Activated CD4-positive, alpha-beta memory T cell treated with anti-CD3 and anti-CD28 coated beads for 36 hours (primary cell): ENCODE data around the gene SCAPER. TPM values are rescaled to one million over a fixed set of nuclear protein-coding genes. Genes with fewer than 3 reads are reported as not detected.

Experiments used
- CTCF ChIA-PET: fragments of 350-600 bp; sonication (Branson Sonifier 250); formaldehyde crosslinking; loops from one replicate; lab custom pipeline; 2021; ENCODE audit warnings: antibody characterized with exemption, inconsistent platforms; lab: Charles Lee
- POLR2A ChIA-PET: fragments of 350-600 bp; sonication (Branson Sonifier 250); formaldehyde crosslinking; loops from one replicate; lab custom pipeline; 2021; ENCODE audit warnings: antibody characterized with exemption; lab: Charles Lee
- DNase-seq: peaks from one replicate; pipeline ENCODE4 v3.0.0-alpha.2; 2020
- H3K27ac Mint-ChIP-seq: one replicate; pipeline ENCODE4 v1.8.0; 2021; ENCODE audit warnings: mixed read lengths
- H3K27me3 Mint-ChIP-seq: one replicate; pipeline ENCODE4 v1.8.0; 2021; ENCODE audit warnings: mixed read lengths
- H3K36me3 Mint-ChIP-seq: one replicate; pipeline ENCODE4 v1.8.0; 2021; ENCODE audit warnings: mixed read lengths
- H3K4me1 Mint-ChIP-seq: one replicate; pipeline ENCODE4 v1.8.0; 2021; ENCODE audit warnings: low read depth, mixed read lengths
- H3K4me3 Mint-ChIP-seq: one replicate; pipeline ENCODE4 v1.8.0; 2021; ENCODE audit warnings: mild to moderate bottlenecking, mixed read lengths
- H3K9me3 Mint-ChIP-seq: one replicate; pipeline ENCODE4 v1.8.0; 2021; ENCODE audit warnings: mixed read lengths
- intact Hi-C: fragments of 100-400 bp; cut with micrococcal nuclease; formaldehyde crosslinking; loops from one replicate; pipeline ENCODE4 v1.15.1; 2023
- total RNA-seq, 2 experiments: library from RNA; stranded (reverse); gene quantifications; one replicate each; pipeline ENCODE4 v1.2.3, GENCODE V29; 2021

Gene SCAPER
- total RNA-seq, 2 experiments from 2014 or later: 21.5 to 22.9 TPM

DNA sequence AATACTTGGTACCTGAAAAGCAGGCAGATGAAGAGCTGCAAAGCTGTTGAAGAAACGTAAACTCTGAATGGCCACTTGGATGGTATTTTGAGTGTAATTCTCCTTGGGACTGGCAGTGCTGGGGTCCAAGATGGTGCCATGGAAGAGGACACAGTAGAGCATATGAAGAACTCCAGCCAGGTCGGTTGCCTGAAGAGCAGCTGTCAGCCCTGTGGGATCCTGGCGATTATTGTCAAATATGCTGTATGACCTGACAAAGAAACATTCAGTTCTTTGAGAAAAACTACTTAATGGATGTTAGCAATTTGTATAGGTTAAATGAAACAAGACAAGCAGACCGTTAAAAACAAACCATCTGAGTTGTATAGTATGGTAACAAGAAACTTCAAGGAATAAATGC lies 523.8 kb downstream of the SCAPER start:
- Mint-ChIP-seq H3K9me3 (no peaks in the 10 kb centered on the region), H3K4me1 (peaks cover 8% of the 10 kb centered on the region), H3K27ac (no peak overlapping the region), H3K4me3 (no peak overlapping the region), H3K27me3 (no peaks in the 10 kb centered on the region), H3K36me3 (peaks cover 13% of the 10 kb centered on the region)
- CTCF ChIA-PET: no interaction called here
- POLR2A ChIA-PET: no interaction called here
- no peak for DNase-seq
- intact Hi-C loops: no loop called here

DNA sequence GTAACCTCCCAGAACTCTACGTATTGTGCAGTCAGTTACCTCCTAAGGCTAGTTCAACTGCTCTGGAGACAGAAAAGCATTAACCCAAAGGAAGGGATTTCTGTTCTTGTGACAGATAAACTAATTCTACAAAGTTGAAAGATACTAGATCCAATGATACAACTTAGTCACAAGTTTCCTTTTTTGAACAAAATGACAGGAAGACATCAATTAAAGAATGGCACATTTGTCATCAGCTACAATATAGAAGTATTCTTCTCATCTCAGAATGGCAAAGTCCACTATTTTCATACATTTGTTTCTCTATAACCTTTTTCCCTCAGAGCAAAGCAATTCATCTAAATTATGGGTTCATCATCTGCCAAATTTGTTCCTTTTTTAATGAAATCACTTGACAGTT lies 524.9 kb downstream of the SCAPER start:
- Mint-ChIP-seq H3K27me3 (no peaks in the 10 kb centered on the region), H3K4me3 (no peak overlapping the region), H3K9me3 (no peaks in the 10 kb centered on the region), H3K36me3 (peaks cover 13% of the 10 kb centered on the region), H3K27ac (no peak overlapping the region), H3K4me1 (peaks cover 8% of the 10 kb centered on the region)
- intact Hi-C loops: no loop called here
- DNase-seq: no peak
- ChIA-PET POLR2A (no interaction called here), CTCF (no interaction called here)

DNA sequence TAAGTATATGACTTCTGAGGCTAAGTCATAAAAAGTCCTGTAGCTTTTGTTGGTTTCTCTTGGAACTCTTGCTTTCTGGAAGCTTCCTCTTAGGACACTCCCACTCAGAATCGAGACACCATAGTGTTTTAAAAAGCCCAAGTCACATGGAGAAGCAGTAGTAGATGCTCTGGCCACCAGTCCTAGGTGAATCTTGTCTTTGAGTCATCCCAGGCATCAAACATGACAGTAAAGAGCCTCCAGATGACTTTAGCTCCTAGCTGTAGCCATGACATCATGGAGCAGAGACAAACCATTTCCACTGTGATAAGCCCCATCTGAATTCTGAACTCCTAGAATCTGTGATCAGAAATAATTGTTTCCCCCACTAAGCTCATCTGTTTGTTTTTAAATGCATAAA lies 526.4 kb downstream of the SCAPER start:
- H3K27ac Mint-ChIP-seq: no peak overlapping the region
- no peak overlapping the region for H3K4me3 Mint-ChIP-seq

DNA sequence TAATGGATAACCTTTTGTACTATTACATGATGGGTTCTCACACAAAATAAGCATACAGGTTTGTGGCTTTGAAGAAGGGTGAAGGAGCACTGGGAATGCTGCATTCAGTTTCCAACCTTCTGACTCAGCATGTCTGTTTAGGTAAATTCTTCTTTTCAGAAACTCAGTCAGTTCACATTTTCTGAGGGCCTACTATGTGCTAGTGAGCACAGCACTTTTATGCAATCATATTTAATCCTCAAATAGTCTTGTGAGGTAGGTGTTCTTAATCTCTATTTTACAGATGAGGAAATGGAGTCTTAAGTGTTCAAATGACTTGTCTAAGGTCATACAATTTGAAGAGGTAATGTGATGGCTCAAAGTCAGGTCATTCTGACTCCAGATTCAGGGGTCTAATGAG lies 527.4 kb downstream of the SCAPER start:
- CTCF ChIA-PET: no interaction called here

More for the DNA sequence above, 526.4 kb downstream of the SCAPER start:
- no peak for DNase-seq
- CTCF ChIA-PET: no interaction called here
- POLR2A ChIA-PET: no interaction called here
- intact Hi-C loops: loop anchor here (10.0 kb wide), 1 partner anchor 56 kb away; no protein-coding TSS in a partner anchor
- Mint-ChIP-seq H3K27me3 (no peaks in the 10 kb centered on the region), H3K4me1 (peaks cover 7% of the 10 kb centered on the region), H3K36me3 (peaks cover 15% of the 10 kb centered on the region), H3K9me3 (no peaks in the 10 kb centered on the region)

DNA sequence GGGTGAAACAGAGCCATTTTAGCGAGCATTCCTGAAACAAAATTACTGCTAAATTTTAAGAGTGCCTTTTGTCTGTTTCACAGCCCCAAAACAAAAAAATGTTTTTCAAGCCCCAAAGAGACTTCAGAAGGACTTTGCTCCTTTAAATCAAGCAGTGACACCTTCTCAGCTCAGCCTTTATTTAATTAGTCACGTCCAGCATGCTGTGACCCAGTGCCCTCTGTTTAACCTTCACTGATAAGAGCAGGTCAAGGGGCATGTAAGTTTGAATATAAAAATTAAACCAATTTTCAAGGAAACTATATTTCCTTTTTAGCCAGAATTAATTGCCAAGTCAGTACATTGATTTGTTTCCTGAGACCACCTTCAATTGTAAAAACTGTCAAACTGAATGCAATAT lies 527.9 kb downstream of the SCAPER start:
- H3K27ac Mint-ChIP-seq: no peak overlapping the region
- no peaks in the 10 kb centered on the region for H3K4me1 Mint-ChIP-seq
- no peak overlapping the region for H3K4me3 Mint-ChIP-seq
- H3K9me3 Mint-ChIP-seq: no peaks in the 10 kb centered on the region
- ChIA-PET POLR2A (no interaction called here), CTCF (no interaction called here)
- peaks cover 16% of the 10 kb centered on the region for H3K36me3 Mint-ChIP-seq
- intact Hi-C loops: loop anchor here (10.0 kb wide), 1 partner anchor 58 kb away; no protein-coding TSS in a partner anchor
- no peaks in the 10 kb centered on the region for H3K27me3 Mint-ChIP-seq
- no peak for DNase-seq

More for the DNA sequence above, 527.4 kb downstream of the SCAPER start:
- H3K27ac Mint-ChIP-seq: no peak overlapping the region
- no peak for DNase-seq
- H3K36me3 Mint-ChIP-seq: peaks cover 15% of the 10 kb centered on the region
- no peaks in the 10 kb centered on the region for H3K9me3 Mint-ChIP-seq
- H3K27me3 Mint-ChIP-seq: no peaks in the 10 kb centered on the region
- H3K4me3 Mint-ChIP-seq: no peak overlapping the region
- intact Hi-C loops: loop anchor here (10.0 kb wide), 1 partner anchor 57 kb away; no protein-coding TSS in a partner anchor
- POLR2A ChIA-PET: no interaction called here
- H3K4me1 Mint-ChIP-seq: peaks cover 3% of the 10 kb centered on the region

DNA sequence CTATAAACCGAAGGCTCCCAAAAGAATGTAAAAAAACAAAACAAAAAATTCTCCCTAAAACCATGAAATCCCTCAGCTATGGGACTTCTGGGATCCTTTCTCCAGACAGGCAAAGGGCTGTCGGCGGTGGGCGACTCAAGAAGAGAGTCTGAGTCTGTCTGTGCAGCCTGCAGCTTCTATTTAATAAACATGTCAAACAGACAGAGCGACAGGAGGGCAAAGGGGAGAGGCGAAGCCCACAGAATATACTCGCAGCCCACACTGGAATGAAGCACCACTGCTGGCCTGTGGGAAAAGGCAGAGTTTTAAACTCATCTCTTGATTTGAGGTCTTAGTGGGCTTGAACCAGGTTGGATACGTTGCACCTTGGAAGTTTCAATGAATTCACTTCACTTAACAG lies 528.3 kb downstream of the SCAPER start:
- CTCF ChIA-PET: no interaction called here
- POLR2A ChIA-PET: no interaction called here
- H3K36me3 Mint-ChIP-seq: peaks cover 20% of the 10 kb centered on the region
- intact Hi-C loops: loop anchor here (10.0 kb wide), 1 partner anchor 58 kb away; no protein-coding TSS in a partner anchor
- DNase-seq: no peak
- H3K4me1 Mint-ChIP-seq: no peaks in the 10 kb centered on the region
- no peak overlapping the region for H3K4me3 Mint-ChIP-seq
- H3K9me3 Mint-ChIP-seq: no peaks in the 10 kb centered on the region
- H3K27ac Mint-ChIP-seq: no peak overlapping the region
- H3K27me3 Mint-ChIP-seq: no peaks in the 10 kb centered on the region

DNA sequence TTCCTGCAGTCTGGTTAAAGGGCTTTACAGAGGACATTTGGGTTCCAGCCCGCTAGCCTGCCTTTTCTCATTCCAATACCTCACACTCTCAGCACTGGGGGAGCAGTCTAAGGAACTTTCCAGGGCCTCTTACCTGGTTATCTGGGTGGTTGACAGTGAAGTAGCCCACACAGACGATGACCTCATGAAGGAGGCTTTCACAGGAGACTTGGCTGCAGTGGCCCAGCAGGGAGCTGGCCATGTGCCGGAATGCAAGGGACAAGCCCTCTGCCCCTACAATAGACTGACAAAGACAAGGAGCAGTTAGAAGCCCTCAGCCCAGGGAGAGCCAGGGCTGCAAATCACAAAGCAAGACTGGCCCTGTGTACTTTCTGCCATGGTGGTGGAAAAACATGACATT lies 529.1 kb downstream of the SCAPER start:
- H3K4me3 Mint-ChIP-seq: no peak overlapping the region
- H3K36me3 Mint-ChIP-seq: peaks cover 17% of the 10 kb centered on the region
- POLR2A ChIA-PET: no interaction called here
- no peaks in the 10 kb centered on the region for H3K4me1 Mint-ChIP-seq
- H3K9me3 Mint-ChIP-seq: no peaks in the 10 kb centered on the region
- H3K27me3 Mint-ChIP-seq: no peaks in the 10 kb centered on the region
- H3K27ac Mint-ChIP-seq: no peak overlapping the region
- DNase-seq: no peak
- CTCF ChIA-PET: no interaction called here
- intact Hi-C loops: loop anchor here (10.0 kb wide), 1 partner anchor 59 kb away; no protein-coding TSS in a partner anchor

DNA sequence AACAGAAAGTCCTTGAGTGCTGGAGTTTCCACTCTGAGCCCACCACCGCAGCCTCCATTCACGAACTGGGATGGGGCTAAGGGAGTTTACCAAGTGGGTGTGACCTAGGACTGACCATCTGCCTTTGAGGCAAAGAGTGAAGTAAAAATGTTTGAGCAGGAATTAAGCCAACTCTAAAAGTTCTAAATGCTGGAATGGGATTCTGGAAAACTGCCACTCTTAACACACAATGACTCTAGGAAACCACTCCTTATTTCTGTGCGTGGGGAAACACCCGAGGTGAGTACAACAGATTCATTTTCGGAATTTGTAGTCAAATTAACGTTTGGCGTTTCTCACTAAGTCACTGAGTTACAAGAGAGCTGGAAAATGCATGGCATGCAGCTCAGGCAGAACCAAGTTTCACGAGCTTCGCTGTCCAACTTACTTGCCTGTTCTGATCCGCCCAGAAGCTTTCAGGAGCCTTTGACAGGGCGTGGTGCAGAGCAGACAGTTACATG lies 537.0 kb downstream of the SCAPER start:
- no peaks in the 10 kb centered on the region for H3K4me1 Mint-ChIP-seq
- DNase-seq: no peak
- POLR2A ChIA-PET: no interaction called here
- no peak overlapping the region for H3K27ac Mint-ChIP-seq
- no peaks in the 10 kb centered on the region for H3K27me3 Mint-ChIP-seq
- peaks cover 6% of the 10 kb centered on the region for H3K36me3 Mint-ChIP-seq
- H3K4me3 Mint-ChIP-seq: no peak overlapping the region
- CTCF ChIA-PET: no interaction called here
- H3K9me3 Mint-ChIP-seq: no peaks in the 10 kb centered on the region
- intact Hi-C loops: no loop called here

DNA sequence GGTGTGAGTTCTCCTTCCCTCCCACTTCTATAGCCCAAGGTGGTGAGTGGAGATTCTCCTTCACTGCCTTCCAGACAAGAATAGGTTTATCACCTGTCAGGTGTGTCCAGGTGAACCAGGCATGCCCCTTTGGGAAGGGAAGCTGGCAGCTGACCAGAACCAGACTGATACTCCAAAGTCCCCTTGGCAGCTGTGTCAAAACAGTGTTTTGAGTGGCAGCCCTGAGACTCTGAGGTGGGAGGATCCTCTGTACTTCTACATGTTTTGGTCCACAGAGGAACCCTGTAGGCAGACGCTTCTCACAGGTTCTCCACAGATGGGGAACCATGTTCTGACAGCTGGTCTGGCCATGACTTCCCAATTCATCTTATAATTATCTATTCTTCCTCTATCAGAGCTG lies 538.4 kb downstream of the SCAPER start:
- DNase-seq: no peak
- Mint-ChIP-seq H3K4me1 (no peaks in the 10 kb centered on the region), H3K9me3 (no peaks in the 10 kb centered on the region), H3K27me3 (no peaks in the 10 kb centered on the region), H3K4me3 (no peak overlapping the region), H3K27ac (no peak overlapping the region), H3K36me3 (no peaks in the 10 kb centered on the region)
- intact Hi-C loops: no loop called here
- POLR2A ChIA-PET: no interaction called here
- CTCF ChIA-PET: no interaction called here

DNA sequence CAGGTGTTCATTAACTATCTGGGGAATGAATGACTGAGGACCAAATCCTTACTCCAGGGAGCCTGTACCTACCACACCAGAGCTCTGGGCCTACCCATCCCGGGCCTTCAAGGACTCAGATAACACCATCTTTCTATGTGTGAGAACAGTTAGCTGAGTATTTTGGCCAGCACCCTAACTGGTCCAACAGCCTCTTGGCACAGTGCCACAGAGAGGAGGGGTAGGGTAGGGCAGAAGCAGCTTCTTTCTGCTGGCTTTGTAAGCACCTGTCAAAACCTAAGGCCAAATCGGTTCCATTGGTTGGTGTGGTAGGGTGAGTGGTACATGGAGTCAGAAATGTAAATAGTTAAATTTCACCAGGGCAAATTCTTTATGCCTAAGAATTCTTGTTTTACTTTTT lies 541.9 kb downstream of the SCAPER start:
- Mint-ChIP-seq H3K36me3 (no peaks in the 10 kb centered on the region), H3K4me3 (no peak overlapping the region), H3K9me3 (no peaks in the 10 kb centered on the region), H3K27ac (no peak overlapping the region), H3K27me3 (no peaks in the 10 kb centered on the region), H3K4me1 (no peaks in the 10 kb centered on the region)
- ChIA-PET POLR2A (no interaction called here), CTCF (no interaction called here)
- DNase-seq: no peak
- intact Hi-C loops: no loop called here

DNA sequence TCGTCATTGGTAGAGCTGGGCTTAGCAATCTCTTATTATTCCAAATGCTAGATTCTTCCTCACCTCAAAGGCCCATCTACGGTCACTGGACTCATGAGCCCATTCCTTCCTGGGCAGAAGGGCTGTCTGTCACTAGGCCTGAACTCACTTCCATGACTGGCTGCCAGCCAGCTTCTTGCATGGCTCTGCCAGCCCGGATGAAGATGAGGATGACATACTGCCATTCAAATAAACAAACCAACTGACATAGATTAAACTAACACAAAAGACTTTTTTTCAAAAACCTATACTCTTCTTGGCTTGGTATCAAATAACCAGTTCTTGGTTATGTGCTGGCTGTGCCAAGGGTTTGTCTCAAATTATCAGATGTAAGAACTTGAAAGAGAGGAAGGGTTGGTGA lies 544.7 kb downstream of the SCAPER start:
- Mint-ChIP-seq H3K4me3 (no peak overlapping the region), H3K4me1 (no peaks in the 10 kb centered on the region), H3K27ac (no peak overlapping the region), H3K36me3 (no peaks in the 10 kb centered on the region), H3K9me3 (no peaks in the 10 kb centered on the region), H3K27me3 (no peaks in the 10 kb centered on the region)
- no peak for DNase-seq
- intact Hi-C loops: no loop called here
- CTCF ChIA-PET: no interaction called here
- POLR2A ChIA-PET: no interaction called here

DNA sequence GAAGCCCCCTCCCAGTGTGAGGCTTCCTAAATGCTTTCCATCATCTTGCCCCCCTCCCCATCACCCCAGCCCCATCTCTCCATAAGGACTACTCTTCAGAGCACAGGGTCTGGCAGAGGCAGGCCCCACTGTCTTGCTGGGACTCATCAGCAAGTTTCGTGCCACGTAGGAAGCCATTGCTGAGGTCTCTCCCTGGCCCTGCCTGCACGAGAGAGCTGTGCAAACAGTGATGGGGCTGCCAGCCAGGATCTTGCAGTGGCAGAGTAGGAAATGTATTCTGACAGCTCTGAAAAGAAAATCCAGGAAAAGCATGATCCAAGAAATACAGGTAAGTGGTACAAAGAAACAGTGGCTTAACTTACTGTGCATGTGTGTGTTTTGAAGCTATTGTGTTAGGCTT lies 546.0 kb downstream of the SCAPER start:
- intact Hi-C loops: no loop called here
- H3K27ac Mint-ChIP-seq: no peak overlapping the region
- DNase-seq: no peak
- ChIA-PET CTCF (no interaction called here), POLR2A (no interaction called here)
- no peaks in the 10 kb centered on the region for H3K27me3 Mint-ChIP-seq
- no peaks in the 10 kb centered on the region for H3K4me1 Mint-ChIP-seq
- H3K36me3 Mint-ChIP-seq: no peaks in the 10 kb centered on the region
- no peaks in the 10 kb centered on the region for H3K9me3 Mint-ChIP-seq
- no peak overlapping the region for H3K4me3 Mint-ChIP-seq

DNA sequence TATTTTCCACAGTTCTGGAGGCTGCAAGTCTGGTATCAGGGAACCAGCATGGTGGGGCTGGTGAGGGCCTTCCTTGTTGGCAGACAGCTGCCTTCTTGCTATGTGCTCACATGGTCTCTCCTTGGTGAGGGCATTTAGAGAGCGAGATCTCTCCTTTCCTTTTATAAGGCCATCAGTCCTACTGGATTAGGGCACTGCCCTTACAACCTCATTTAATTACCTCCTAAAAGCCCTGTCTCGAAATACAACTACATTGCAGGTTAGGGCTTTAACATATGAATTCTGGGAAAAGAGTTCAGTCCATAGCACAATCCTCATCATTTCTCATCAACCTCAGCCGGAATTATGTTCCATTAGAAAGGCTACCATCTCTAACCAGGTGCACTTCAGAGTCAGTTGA lies 546.7 kb downstream of the SCAPER start:
- no peak overlapping the region for H3K4me3 Mint-ChIP-seq
- H3K27ac Mint-ChIP-seq: no peak overlapping the region
- intact Hi-C loops: no loop called here
- ChIA-PET POLR2A (no interaction called here), CTCF (no interaction called here)
- H3K36me3 Mint-ChIP-seq: no peaks in the 10 kb centered on the region
- H3K27me3 Mint-ChIP-seq: no peaks in the 10 kb centered on the region
- H3K4me1 Mint-ChIP-seq: no peaks in the 10 kb centered on the region
- DNase-seq: no peak
- no peaks in the 10 kb centered on the region for H3K9me3 Mint-ChIP-seq
